Adrenal gland (tissue), 19 donors: ENCODE measurements around the gene MYF5. TPM values are rescaled to one million over a fixed set of nuclear protein-coding genes. Genes with fewer than 3 reads are reported as not detected.
"Not testable (repeated sequence)": the region's sequence is repeated elsewhere in the genome, so short reads cannot be mapped to it uniquely, and the experiment has no call there.

Source experiments
- DNase-seq, 7 donors: peaks; one replicate each; pipeline ENCODE4 v3.0.0-alpha.2; 2019 to 2020
- H3K27ac ChIP-seq, 5 donors: fragments of 200-600 bp; sonication (generic) in 4 of 5; 1 replicate in 3 of 5; 2 replicates in 2 of 5; pipeline versions ENCODE4 v1.5.1 to v1.8.0; 2016 to 2020; ENCODE audit warnings: mild to moderate bottlenecking in 1 of 5
- H3K27me3 ChIP-seq: fragments of 200-600 bp; 2 replicates; pipeline ENCODE4 v1.8.0; 2021
- H3K36me3 ChIP-seq, 2 donors: fragments of 200-600 bp; replicated peaks in 1 of 2; 1 replicate in 1 of 2; 2 replicates in 1 of 2; pipeline versions ENCODE4 v1.5.1 to v1.8.0; 2018 to 2022
- H3K4me1 ChIP-seq, 2 donors: fragments of 200-600 bp; replicated peaks in 1 of 2; 1 replicate in 1 of 2; 2 replicates in 1 of 2; pipeline versions ENCODE4 v1.5.1 to v1.8.0; 2018 to 2021
- H3K4me3 ChIP-seq, 4 donors: fragments of 200-600 bp; sonication (generic) in 3 of 4; one replicate each; pipeline ENCODE4 v1.5.1; 2016 to 2018
- H3K9me3 ChIP-seq, 3 donors: fragments of 200-600 bp; sonication (generic) in 1 of 3; replicated peaks in 1 of 3; 1 replicate in 2 of 3; 2 replicates in 1 of 3; pipeline versions ENCODE4 v1.5.1 to v1.8.0; 2016 to 2021
- CTCF ChIP-seq, 6 experiments: fragments of 450-650 bp in 4 of 6; fragments of 200-600 bp in 2 of 6; sonication (generic) in 1 of 6; IDR thresholded peaks; 1 replicate in 5 of 6; 2 replicates in 1 of 6; pipeline versions ENCODE4 v1.5.1 to v1.8.0; 2016 to 2021; ENCODE audit warnings: antibody characterized with exemption in 6 of 6, mild to moderate bottlenecking in 2 of 6, moderate library complexity in 1 of 6
- POLR2A ChIP-seq, 2 donors: fragments of 450-650 bp; IDR thresholded peaks; one replicate each; pipeline ENCODE4 v1.6.1; 2017; ENCODE audit warnings: antibody characterized with exemption in 2 of 2, mild to moderate bottlenecking in 2 of 2, moderate library complexity in 1 of 2
- WGBS, 4 donors: extraction: QIAGEN DNeasy Blood & Tissue Kit in 2 of 4; methylation state at CpG; one replicate each; pipeline versions ENCODE4 v1.1.5 to v1.1.7; 2013 to 2017; 5-methylcytosine and 5-hydroxymethylcytosine counted together
- intact Hi-C, 2 donors: fragments of 100-400 bp; cut with DNase I; formaldehyde crosslinking; loops; one replicate each; pipeline versions ENCODE4 v1.14.1 to v1.15.0; 2022 to 2023
- long read RNA-seq, 10 donors: library from polyadenylated mRNA in 3 of 10; unstranded in 2 of 10; stranded (forward) in 1 of 10; transcript quantifications; one replicate each; pipeline ENCODE4 v2.0.0 and lab custom pipeline, GENCODE V29; 2021 to 2026
- polyA plus RNA-seq, 3 donors: library from polyadenylated mRNA; stranded (reverse); fragments of 200-250 nt in 2 of 3; fragments of 350-450 nt in 1 of 3; fragmentation: Illumina TruSeq in 1 of 3; extraction: RNeasy Lipid Tissue Mini Kit (QIAGEN cat#74804) in 1 of 3; gene quantifications; one replicate each; pipeline ENCODE4 v1.2.3, GENCODE V29; 2013 to 2014
- total RNA-seq, 9 donors: library from RNA; depleted of rRNA in 4 of 9; stranded (reverse); fragments of >200 nt in 4 of 9; fragments of 120-200 nt in 1 of 9; fragmentation: NEBNext Ultra II Directional in 1 of 9; extraction: Animal tissue kit (Norgen Biotek cat#: 25700) in 1 of 9; gene quantifications; one replicate each; pipeline versions ENCODE4 v1.1.0 to v1.2.4, GENCODE V29; 2013 to 2023
- donor health status: healthy with polysubstance abuse.
- donor health status: Bipolar disorder and iron deficiency.
- donor health status: DM: yes; HTN: yes; CAD: no.
- donor health status: DM: no; HTN: no; CAD: no.
- donor health status: DM: no; HTN: no; CAD: no.
- donor health status: DM: yes; HTN: yes; CAD: no.

Gene MYF5
- total RNA-seq: not detected
- polyA plus RNA-seq: not detected
- long read RNA-seq, donor 1: 0 reads
- long read RNA-seq, donor 2: 0 reads
- long read RNA-seq, donor 3: 0 reads
- long read RNA-seq, donor 4: 0 reads
- long read RNA-seq, donor 5: 0 reads
- long read RNA-seq, donor 6: 0 reads
- long read RNA-seq, donor 7: 0 reads
- long read RNA-seq, donor 8: 0 reads
- long read RNA-seq, donor 9: 0 reads
- long read RNA-seq, donor 10: 0 reads

GRCh38 chr12:80716696-80717469 is at the start of gene MYF5:
Gene MYF5 (plus strand): TSS chr12:80716912. CDS start chr12:80717064, 152 bp downstream.
- WGBS, 4 donors: 23 to 31% (median 27%) methylated on average over 15 to 45 of the region's 45 CpGs
- H3K4me1 ChIP-seq: no peaks in the 10 kb centered on the region
- DNase-seq: no peak
- intact Hi-C loops: no loop called here
- no peak within 1 kb of the TSS for H3K27ac ChIP-seq
- no peaks in the 10 kb centered on the region for H3K36me3 ChIP-seq
- TF ChIP-seq POLR2A (IDR thresholded peaks at IDR 0.05) (no peak), CTCF (IDR thresholded peaks at IDR 0.05) (no peak)
- no peak within 1 kb of the TSS for H3K4me3 ChIP-seq
- H3K27me3 ChIP-seq: peaks cover 19% of the 10 kb centered on the region
- H3K9me3 ChIP-seq: no peaks in the 10 kb centered on the region

- no peaks in the 10 kb centered on the region for H3K4me1 ChIP-seq
- 63 to 71% (median 66%) methylated on average over 5 of the region's 5 CpGs for WGBS, 4 donors
- H3K27ac ChIP-seq: no peak overlapping the region
- no peak overlapping the region for H3K4me3 ChIP-seq
- H3K36me3 ChIP-seq: no peaks in the 10 kb centered on the region
- H3K27me3 ChIP-seq: no peaks in the 10 kb centered on the region
- H3K9me3 ChIP-seq: no peaks in the 10 kb centered on the region
- DNase-seq: no peak
- intact Hi-C loops: no loop called here
- TF ChIP-seq CTCF (IDR thresholded peaks at IDR 0.05) (no peak), POLR2A (IDR thresholded peaks at IDR 0.05) (no peak)
Observed at GRCh38 chr12:80670214-80670613, 46.5 kb upstream of the MYF5 start.

GRCh38 chr12:80676042-80676636 is 40.6 kb upstream of the MYF5 start:
- H3K27ac ChIP-seq, H3K4me1 ChIP-seq, H3K36me3 ChIP-seq, H3K4me3 ChIP-seq, H3K9me3 ChIP-seq, intact Hi-C loops, DNase-seq, H3K27me3 ChIP-seq: not testable (repeated sequence)
- 88 to 95% (median 91%) methylated on average over 13 of the region's 13 CpGs for WGBS, 4 donors

GRCh38 chr12:80676856-80677255 is 39.9 kb upstream of the MYF5 start:
- no peak overlapping the region for H3K27ac ChIP-seq
- no peak for DNase-seq
- no peak overlapping the region for H3K4me3 ChIP-seq
- peaks cover 0 to 7% (median 0%) of the 10 kb centered on the region in 3 donors for H3K9me3 ChIP-seq
- WGBS, 4 donors: 44 to 51% (median 44%) methylated on average over 1 of the region's 1 CpG
- no peak for TF ChIP-seq CTCF (IDR thresholded peaks at IDR 0.05)
- no peak for TF ChIP-seq POLR2A (IDR thresholded peaks at IDR 0.05)
- intact Hi-C loops: no loop called here
- H3K4me1 ChIP-seq: no peaks in the 10 kb centered on the region
- H3K36me3 ChIP-seq: no peaks in the 10 kb centered on the region
- no peaks in the 10 kb centered on the region for H3K27me3 ChIP-seq
